Heart left ventricle (tissue), 16 donors: ENCODE data around the gene LGI2. TPM values are rescaled to one million over a fixed set of nuclear protein-coding genes. Genes with fewer than 3 reads are reported as not detected.

Source experiments
- ATAC-seq, 4 donors: fragments of 200-7000 bp; cut with Tn5 transposase; one replicate each; pipeline ENCODE4 v1.9.1; 2020 to 2022; ENCODE audit warnings: moderate library complexity in 4 of 4, mild to moderate bottlenecking in 3 of 4, moderate number of reproducible peaks in 1 of 4
- DNase-seq, 5 donors: peaks; one replicate each; pipeline ENCODE4 v3.0.0-alpha.2; 2020
- H3K27ac ChIP-seq, 12 donors: fragments of 200-600 bp; sonication (generic) in 4 of 12; one replicate each; pipeline versions ENCODE4 v1.5.0 to v1.8.0; 2016 to 2022; ENCODE audit warnings: mild to moderate bottlenecking in 2 of 12
- H3K27me3 ChIP-seq, 9 donors: fragments of 200-600 bp; sonication (generic) in 2 of 9; one replicate each; pipeline versions ENCODE4 v1.5.1 to v1.8.0; 2016 to 2022; ENCODE audit warnings: mild to moderate bottlenecking in 3 of 9
- H3K36me3 ChIP-seq, 9 donors: fragments of 200-600 bp; sonication (generic) in 2 of 9; one replicate each; pipeline versions ENCODE4 v1.5.0 to v1.8.0; 2018 to 2022; ENCODE audit warnings: mild to moderate bottlenecking in 2 of 9
- H3K4me1 ChIP-seq, 12 donors: fragments of 200-600 bp; sonication (generic) in 4 of 12; one replicate each; pipeline versions ENCODE4 v1.5.0 to v1.8.0; 2016 to 2022; ENCODE audit warnings: mild to moderate bottlenecking in 3 of 12
- H3K4me3 ChIP-seq, 12 donors: fragments of 200-600 bp; sonication (generic) in 4 of 12; one replicate each; pipeline versions ENCODE4 v1.5.0 to v1.8.0; 2017 to 2022; ENCODE audit warnings: mild to moderate bottlenecking in 9 of 12, moderate library complexity in 4 of 12
- H3K9me3 ChIP-seq, 12 donors: fragments of 200-600 bp; sonication (generic) in 4 of 12; one replicate each; pipeline versions ENCODE4 v1.5.0 to v1.8.0; 2016 to 2022; ENCODE audit warnings: mild to moderate bottlenecking in 1 of 12
- POLR2A ChIP-seq, 2 donors: fragments of 450-650 bp; IDR thresholded peaks; one replicate each; pipeline ENCODE4 v1.6.1; 2017; ENCODE audit warnings: antibody characterized with exemption in 2 of 2, mild to moderate bottlenecking in 2 of 2, moderate library complexity in 2 of 2
- WGBS, 4 donors: extraction: QIAGEN DNeasy Blood & Tissue Kit in 2 of 4; methylation state at CpG; one replicate each; pipeline versions ENCODE4 v1.1.5 to v1.1.7; 2013 to 2018; 5-methylcytosine and 5-hydroxymethylcytosine counted together
- intact Hi-C, 10 donors: fragments of 100-400 bp; cut with DNase I; formaldehyde crosslinking; loops; one replicate each; pipeline versions ENCODE4 v1.11.1 to v1.14.2; 2022
- polyA plus RNA-seq, 2 donors: library from polyadenylated mRNA; stranded (reverse); fragments of 200-250 nt; gene quantifications; one replicate each; pipeline ENCODE4 v1.2.3, GENCODE V29; 2013
- total RNA-seq, 9 donors: library from RNA; depleted of rRNA in 2 of 9; stranded (reverse); fragments of >200 nt in 2 of 9; fragmentation: NEBNext Ultra II Directional in 3 of 9; extraction: Animal tissue kit (Norgen Biotek cat#: 25700) in 3 of 9; gene quantifications; one replicate each; pipeline versions ENCODE4 v1.1.0 to v1.2.4, GENCODE V29; 2016 to 2023
- TF ChIP-seq, protein P1 (sequence below), 12 donors: fragments of 200-600 bp; sonication (generic) in 4 of 12; IDR thresholded peaks; one replicate each; pipeline versions ENCODE4 v1.5.0 to v1.8.0; 2018 to 2022; ENCODE audit warnings: antibody characterized with exemption in 12 of 12, mild to moderate bottlenecking in 5 of 12
- donor health status: ischemic (EF 13 %, LVEDD 7.1; RV severe dilation, severe dysfunction).
- donor health status: healthy with polysubstance abuse.
- donor health status: DM: no; HTN: yes; CAD: no.
- donor health status: DM: no; HTN: no; CAD: no.
- donor health status: ischemic (EF 25% LVEDD 6.9; RV normal size, moderate dysfunction).
- donor health status: ischemic (EF 25% LVEDD 5.7; RV mildly dilated, moderate dysfunction).
- donor health status: healthy.
- donor health status: DM: yes; HTN: yes; CAD: no.
- donor health status: ischemic (EF 35%, LVEDD 5.7; RV mildly dilated, moderate dysfunction).
- donor health status: nonischemic (EF 11% LVEDD 7.7; RV severe dilation, severe dysfunction).
- donor health status: DM: yes; HTN: yes; CAD: no.
- donor health status: PGD.
- donor health status: ischemic (EF 29% LVEDD 5.4; RV normal size, mild dysfunction).
- donor health status: nonischemic (EF 23%, LVEDD 6.1; RV moderate dilation, normal function).

Gene LGI2
- total and polyA plus RNA-seq, 11 donors = 0.50 to 10.6 (median 2.4) TPM

DNA sequence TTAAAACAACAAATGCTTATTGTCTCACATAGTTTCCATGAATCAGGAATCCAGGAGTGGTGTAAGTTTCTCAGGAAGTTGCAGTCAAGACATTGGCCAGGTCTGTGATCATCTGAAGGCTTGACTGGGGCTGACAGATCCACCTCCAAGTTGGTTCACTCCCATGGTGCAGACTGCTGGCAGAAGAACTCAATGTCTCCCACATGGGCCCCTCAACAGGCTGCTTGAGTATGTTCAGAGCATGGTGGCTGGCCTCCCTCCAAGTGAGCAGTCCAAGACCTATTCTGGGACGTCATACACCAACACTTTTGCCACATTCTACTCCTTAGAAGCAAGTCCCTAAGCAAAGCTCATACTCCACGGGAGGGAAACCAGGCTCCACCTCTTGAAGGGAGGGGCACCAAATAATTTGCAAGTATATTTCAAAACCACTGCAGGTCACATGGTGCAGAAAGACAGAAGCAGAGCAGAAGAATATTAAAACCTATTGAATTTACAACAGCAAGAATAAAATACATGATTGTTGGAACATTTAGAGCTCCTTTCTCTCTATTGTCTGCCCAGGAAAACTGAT lies 35.3 kb downstream of the LGI2 start:
- Histone ChIP-seq H3K4me3 (no peak overlapping the region), H3K27ac (no peak overlapping the region), H3K4me1 (peaks cover 0 to 30% (median 17%) of the 10 kb centered on the region in 12 donors), H3K36me3 (no peaks in the 10 kb centered on the region), H3K27me3 (no peaks in the 10 kb centered on the region), H3K9me3 (peaks cover 0 to 11% (median 4%) of the 10 kb centered on the region in 12 donors)
- 43 to 54% (median 53%) methylated on average over 2 of the region's 2 CpGs for WGBS, 4 donors
- DNase-seq (no peak), ATAC-seq (no peak)
- no peak for TF ChIP-seq POLR2A (IDR thresholded peaks at IDR 0.05)
- TF ChIP-seq, protein P1, sequence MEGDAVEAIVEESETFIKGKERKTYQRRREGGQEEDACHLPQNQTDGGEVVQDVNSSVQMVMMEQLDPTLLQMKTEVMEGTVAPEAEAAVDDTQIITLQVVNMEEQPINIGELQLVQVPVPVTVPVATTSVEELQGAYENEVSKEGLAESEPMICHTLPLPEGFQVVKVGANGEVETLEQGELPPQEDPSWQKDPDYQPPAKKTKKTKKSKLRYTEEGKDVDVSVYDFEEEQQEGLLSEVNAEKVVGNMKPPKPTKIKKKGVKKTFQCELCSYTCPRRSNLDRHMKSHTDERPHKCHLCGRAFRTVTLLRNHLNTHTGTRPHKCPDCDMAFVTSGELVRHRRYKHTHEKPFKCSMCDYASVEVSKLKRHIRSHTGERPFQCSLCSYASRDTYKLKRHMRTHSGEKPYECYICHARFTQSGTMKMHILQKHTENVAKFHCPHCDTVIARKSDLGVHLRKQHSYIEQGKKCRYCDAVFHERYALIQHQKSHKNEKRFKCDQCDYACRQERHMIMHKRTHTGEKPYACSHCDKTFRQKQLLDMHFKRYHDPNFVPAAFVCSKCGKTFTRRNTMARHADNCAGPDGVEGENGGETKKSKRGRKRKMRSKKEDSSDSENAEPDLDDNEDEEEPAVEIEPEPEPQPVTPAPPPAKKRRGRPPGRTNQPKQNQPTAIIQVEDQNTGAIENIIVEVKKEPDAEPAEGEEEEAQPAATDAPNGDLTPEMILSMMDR (IDR thresholded peaks at IDR 0.05) = no peak
- intact Hi-C loops = no loop called here

DNA sequence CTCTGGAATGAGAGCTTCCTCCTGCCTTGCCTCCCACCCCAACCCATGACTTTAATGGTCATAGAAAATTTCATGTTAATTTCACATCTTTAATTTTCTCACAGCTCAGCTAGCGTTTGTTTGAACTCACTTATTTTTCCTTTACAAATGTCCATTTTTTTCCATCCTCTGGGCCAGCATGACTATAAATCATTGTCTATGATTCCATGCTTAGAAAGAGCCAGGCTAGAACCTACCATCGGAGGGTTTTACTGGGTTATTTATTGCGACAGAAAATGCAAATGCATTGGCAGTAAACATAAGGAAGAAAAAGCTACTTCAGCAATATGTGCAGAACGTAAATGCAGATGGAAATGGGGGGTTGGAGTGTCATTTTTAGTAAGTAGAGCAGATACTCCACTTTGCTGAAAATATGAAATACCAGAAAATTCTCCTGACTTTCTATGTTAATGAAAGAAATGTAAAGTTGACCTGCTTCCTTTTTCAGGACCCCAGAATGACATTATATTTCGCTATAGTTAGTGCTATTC lies 37.1 kb downstream of the LGI2 start:
- no peak overlapping the region for H3K4me3 ChIP-seq
- no peaks in the 10 kb centered on the region for H3K36me3 ChIP-seq
- peaks cover 0 to 13% (median 2%) of the 10 kb centered on the region in 12 donors for H3K4me1 ChIP-seq
- no peak for TF ChIP-seq POLR2A (IDR thresholded peaks at IDR 0.05)
- TF ChIP-seq, protein P1 (IDR thresholded peaks at IDR 0.05) = no peak
- WGBS, 4 donors = 90 to 91% (median 91%) methylated on average over 5 of the region's 5 CpGs
- intact Hi-C loops = no loop called here
- DNase-seq = no peak
- ATAC-seq = no peak
- H3K27me3 ChIP-seq = no peaks in the 10 kb centered on the region
- no peak overlapping the region for H3K27ac ChIP-seq
- H3K9me3 ChIP-seq = peaks cover 0 to 16% (median 4%) of the 10 kb centered on the region in 12 donors

DNA sequence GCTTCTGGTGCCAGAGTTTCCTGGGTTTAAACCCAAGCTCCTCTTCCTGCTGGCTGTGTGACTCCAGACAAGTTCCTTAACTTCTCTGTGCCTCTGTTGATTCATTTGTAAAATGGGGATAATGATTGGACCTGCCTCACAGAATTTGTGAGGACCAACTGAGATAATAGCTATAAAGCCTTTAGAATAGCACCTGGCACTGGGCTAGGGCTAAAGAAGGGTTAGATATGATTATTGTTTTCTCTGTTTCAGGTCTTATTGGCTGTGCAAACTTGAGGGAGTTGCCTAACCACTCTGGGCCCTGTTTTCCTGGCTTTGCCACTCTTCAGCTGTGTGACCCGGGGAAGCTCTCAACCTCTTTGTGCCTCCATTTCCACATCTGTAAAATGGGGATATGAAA lies 37.8 kb downstream of the LGI2 start:
- ATAC-seq (no peak), DNase-seq (no peak)
- H3K4me3 ChIP-seq = no peak overlapping the region
- no peak overlapping the region for H3K27ac ChIP-seq
- intact Hi-C loops = no loop called here
- WGBS, 4 donors = 97 to 100% (median 100%) methylated on average over 1 of the region's 1 CpG
- no peaks in the 10 kb centered on the region for H3K27me3 ChIP-seq
- TF ChIP-seq, protein P1 (IDR thresholded peaks at IDR 0.05) = no peak
- TF ChIP-seq POLR2A (IDR thresholded peaks at IDR 0.05) = no peak
- peaks cover 0 to 9% (median 0%) of the 10 kb centered on the region in 12 donors for H3K4me1 ChIP-seq
- no peaks in the 10 kb centered on the region for H3K36me3 ChIP-seq
- H3K9me3 ChIP-seq = peaks cover 0 to 16% (median 4%) of the 10 kb centered on the region in 12 donors

DNA sequence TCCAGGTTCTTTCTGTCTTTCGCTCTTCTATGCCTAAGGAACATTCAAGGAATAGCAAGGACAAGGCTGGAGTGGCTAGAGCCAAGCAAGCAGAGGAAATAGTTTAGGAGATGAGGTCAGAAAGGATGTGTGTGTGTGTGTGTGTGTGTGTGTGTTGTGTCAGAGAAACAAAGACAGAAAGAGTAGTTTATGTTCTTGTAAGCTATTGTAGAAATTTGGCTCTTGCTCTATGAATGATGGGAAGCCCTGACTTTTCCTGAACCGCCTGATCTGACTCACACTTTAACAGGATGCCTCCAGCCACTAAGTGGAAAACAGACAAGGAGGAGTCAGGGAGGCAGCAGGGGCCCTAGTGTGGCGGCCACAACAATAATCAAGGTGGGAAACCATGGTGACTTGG lies 39.7 kb downstream of the LGI2 start:
- no peak for TF ChIP-seq POLR2A (IDR thresholded peaks at IDR 0.05)
- TF ChIP-seq, protein P1 (IDR thresholded peaks at IDR 0.05) = no peak
- H3K4me1 ChIP-seq = peaks cover 0 to 9% (median 0%) of the 10 kb centered on the region in 12 donors
- H3K4me3 ChIP-seq = no peak overlapping the region
- peaks cover 0 to 16% (median 4%) of the 10 kb centered on the region in 12 donors for H3K9me3 ChIP-seq
- H3K36me3 ChIP-seq = no peaks in the 10 kb centered on the region
- H3K27me3 ChIP-seq = no peaks in the 10 kb centered on the region
- peak; percentile 78 to 91 (median 78) for ATAC-seq
- H3K27ac ChIP-seq = peak overlapping the region in 10 of 12 donors; percentile 54 to 82 (median 67)
- WGBS, 4 donors = 64 to 78% (median 68%) methylated on average over 3 of the region's 3 CpGs
- peak in 3 of 5 donors; percentile 38 to 41 (median 41) for DNase-seq
- intact Hi-C loops = no loop called here
